ENCODE results near the gene WDR62. TPM values are rescaled to one million over a fixed set of nuclear protein-coding genes. Genes with fewer than 3 reads are reported as not detected.
"Not testable (repeated sequence)": the region's sequence is repeated elsewhere in the genome, so short reads cannot be mapped to it uniquely, and the experiment has no call there.

WDR62 gene
- polyA plus RNA-seq, 1 donor (not counting 4 experiments of a cell fraction or from before 2014, with no cell fraction given) = 2.3 TPM

DNA sequence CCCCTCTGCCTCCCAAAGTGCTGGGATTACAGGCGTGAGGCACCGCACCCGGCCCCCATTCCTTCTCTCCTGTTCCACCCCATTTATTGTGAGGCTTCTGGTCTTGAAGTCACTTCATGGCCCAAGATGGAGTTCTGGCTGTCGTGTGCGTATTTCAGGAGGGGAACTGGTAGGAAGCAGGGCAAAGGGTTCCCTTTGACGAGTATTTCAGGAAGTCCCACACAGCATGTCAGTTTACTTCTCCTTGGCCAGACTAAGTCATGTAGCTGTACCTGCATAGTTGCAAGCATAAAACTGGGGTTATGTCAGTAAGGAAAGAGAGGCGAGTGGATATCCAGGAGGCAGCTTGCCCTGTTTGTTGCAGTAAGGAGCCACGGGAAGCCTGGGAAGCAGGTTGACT lies 10.1 kb downstream of the WDR62 start:
- Histone ChIP-seq H2AFZ (ENCODE audit: control insufficient read depth, low read length) (no peak overlapping the region), H3K27me3 (ENCODE audit: control insufficient read depth, extremely low read depth, insufficient read depth, low read length) (no peaks in the 10 kb centered on the region), H3K9me1 (ENCODE audit: control insufficient read depth, extremely low read depth, insufficient read depth, low read length) (no peaks in the 10 kb centered on the region), H3K9ac (ENCODE audit: control insufficient read depth, extremely low read depth, insufficient read depth, low read length) (no peak overlapping the region), H3K9me3 (ENCODE audit: control insufficient read depth, low read depth, low read length) (no peaks in the 10 kb centered on the region), H3K4me1 (ENCODE audit: control insufficient read depth, extremely low read depth, insufficient read depth, low read length) (no peaks in the 10 kb centered on the region), H3K36me3 (ENCODE audit: control insufficient read depth in 2 of 2, extremely low read depth in 1 of 2, insufficient read depth in 2 of 2, low read length in 2 of 2) (peaks cover under 1 to 17% of the 10 kb centered on the region in 2 experiments), H3K79me2 (ENCODE audit: control insufficient read depth, insufficient read depth, low read length) (no peaks in the 10 kb centered on the region), H3K4me3 (ENCODE audit: control insufficient read depth in 2 of 3, extremely low read depth in 1 of 3, insufficient read depth in 2 of 3, low read depth in 1 of 3, low read length in 3 of 3) (no peak overlapping the region), H3K27ac (ENCODE audit: control insufficient read depth, insufficient read depth, low read length) (no peak overlapping the region), H3K4me2 (ENCODE audit: control insufficient read depth, extremely low read depth, insufficient read depth, low read depth, low read length) (no peak overlapping the region), H4K20me1 (ENCODE audit: control insufficient read depth, extremely low read depth, insufficient read depth, low read length) (peaks cover 2% of the 10 kb centered on the region)
- TF ChIP-seq EZH2 (IDR thresholded peaks at IDR 0.05; ENCODE audit: low read length) = no peak
- TF ChIP-seq, protein P1, sequence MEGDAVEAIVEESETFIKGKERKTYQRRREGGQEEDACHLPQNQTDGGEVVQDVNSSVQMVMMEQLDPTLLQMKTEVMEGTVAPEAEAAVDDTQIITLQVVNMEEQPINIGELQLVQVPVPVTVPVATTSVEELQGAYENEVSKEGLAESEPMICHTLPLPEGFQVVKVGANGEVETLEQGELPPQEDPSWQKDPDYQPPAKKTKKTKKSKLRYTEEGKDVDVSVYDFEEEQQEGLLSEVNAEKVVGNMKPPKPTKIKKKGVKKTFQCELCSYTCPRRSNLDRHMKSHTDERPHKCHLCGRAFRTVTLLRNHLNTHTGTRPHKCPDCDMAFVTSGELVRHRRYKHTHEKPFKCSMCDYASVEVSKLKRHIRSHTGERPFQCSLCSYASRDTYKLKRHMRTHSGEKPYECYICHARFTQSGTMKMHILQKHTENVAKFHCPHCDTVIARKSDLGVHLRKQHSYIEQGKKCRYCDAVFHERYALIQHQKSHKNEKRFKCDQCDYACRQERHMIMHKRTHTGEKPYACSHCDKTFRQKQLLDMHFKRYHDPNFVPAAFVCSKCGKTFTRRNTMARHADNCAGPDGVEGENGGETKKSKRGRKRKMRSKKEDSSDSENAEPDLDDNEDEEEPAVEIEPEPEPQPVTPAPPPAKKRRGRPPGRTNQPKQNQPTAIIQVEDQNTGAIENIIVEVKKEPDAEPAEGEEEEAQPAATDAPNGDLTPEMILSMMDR (optimal IDR thresholded peaks at IDR 0.05 in 1 of 3, IDR thresholded peaks at IDR 0.05 in 1 of 3, conservative IDR thresholded peaks at IDR 0.05 in 1 of 3; ENCODE audit: extremely low read depth in 1 of 3, insufficient read depth in 2 of 3, low read length in 3 of 3) = no peak
- no peak for FAIRE-seq
- DNase-seq (ENCODE audit: low read depth, low spot score) = no peak
- dilution Hi-C loops (cut with MboI; ENCODE audit: extremely low pct_ligation_motif_present, low sequenced_read_pairs) = no loop called here

DNA sequence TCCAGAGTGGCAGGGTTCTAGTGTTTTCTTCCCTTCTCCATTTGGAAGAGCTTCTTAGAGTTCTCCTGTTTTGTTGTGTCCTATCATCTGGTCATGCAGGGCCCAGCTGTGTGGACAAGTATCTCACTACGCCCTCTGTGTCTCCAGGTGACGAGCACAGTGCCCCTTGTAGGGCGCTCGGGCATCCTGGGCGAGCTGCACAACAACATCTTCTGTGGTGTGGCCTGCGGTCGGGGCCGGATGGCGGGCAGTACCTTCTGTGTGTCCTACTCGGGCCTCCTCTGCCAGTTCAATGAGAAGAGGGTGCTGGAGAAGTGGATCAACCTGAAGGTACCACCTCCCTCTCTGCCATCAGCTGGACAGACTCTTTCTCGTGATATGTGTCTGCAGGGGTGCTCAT lies 13.0 kb downstream of the WDR62 start:
- Histone ChIP-seq H3K36me3 (ENCODE audit: control insufficient read depth in 2 of 2, extremely low read depth in 1 of 2, insufficient read depth in 2 of 2, low read length in 2 of 2) (peaks cover 0 to 17% of the 10 kb centered on the region in 2 experiments), H3K4me3 (ENCODE audit: control insufficient read depth in 2 of 3, extremely low read depth in 1 of 3, insufficient read depth in 2 of 3, low read depth in 1 of 3, low read length in 3 of 3) (no peak overlapping the region), H3K27me3 (ENCODE audit: control insufficient read depth, extremely low read depth, insufficient read depth, low read length) (no peaks in the 10 kb centered on the region), H3K4me1 (ENCODE audit: control insufficient read depth, extremely low read depth, insufficient read depth, low read length) (peaks cover 12% of the 10 kb centered on the region), H2AFZ (ENCODE audit: control insufficient read depth, low read length) (no peak overlapping the region), H4K20me1 (ENCODE audit: control insufficient read depth, extremely low read depth, insufficient read depth, low read length) (peaks cover 16% of the 10 kb centered on the region), H3K9ac (ENCODE audit: control insufficient read depth, extremely low read depth, insufficient read depth, low read length) (no peak overlapping the region), H3K9me3 (ENCODE audit: control insufficient read depth, low read depth, low read length) (no peaks in the 10 kb centered on the region), H3K4me2 (ENCODE audit: control insufficient read depth, extremely low read depth, insufficient read depth, low read depth, low read length) (no peak overlapping the region), H3K9me1 (ENCODE audit: control insufficient read depth, extremely low read depth, insufficient read depth, low read length) (no peaks in the 10 kb centered on the region), H3K27ac (ENCODE audit: control insufficient read depth, insufficient read depth, low read length) (no peak overlapping the region), H3K79me2 (ENCODE audit: control insufficient read depth, insufficient read depth, low read length) (no peaks in the 10 kb centered on the region)
- no peak for DNase-seq (ENCODE audit: low read depth, low spot score)
- FAIRE-seq = no peak
- no peak for TF ChIP-seq EZH2 (IDR thresholded peaks at IDR 0.05; ENCODE audit: low read length)
- TF ChIP-seq, protein P1 (optimal IDR thresholded peaks at IDR 0.05 in 1 of 3, IDR thresholded peaks at IDR 0.05 in 1 of 3, conservative IDR thresholded peaks at IDR 0.05 in 1 of 3; ENCODE audit: extremely low read depth in 1 of 3, insufficient read depth in 2 of 3, low read length in 3 of 3) = no peak
- dilution Hi-C loops (cut with MboI; ENCODE audit: extremely low pct_ligation_motif_present, low sequenced_read_pairs) = no loop called here

DNA sequence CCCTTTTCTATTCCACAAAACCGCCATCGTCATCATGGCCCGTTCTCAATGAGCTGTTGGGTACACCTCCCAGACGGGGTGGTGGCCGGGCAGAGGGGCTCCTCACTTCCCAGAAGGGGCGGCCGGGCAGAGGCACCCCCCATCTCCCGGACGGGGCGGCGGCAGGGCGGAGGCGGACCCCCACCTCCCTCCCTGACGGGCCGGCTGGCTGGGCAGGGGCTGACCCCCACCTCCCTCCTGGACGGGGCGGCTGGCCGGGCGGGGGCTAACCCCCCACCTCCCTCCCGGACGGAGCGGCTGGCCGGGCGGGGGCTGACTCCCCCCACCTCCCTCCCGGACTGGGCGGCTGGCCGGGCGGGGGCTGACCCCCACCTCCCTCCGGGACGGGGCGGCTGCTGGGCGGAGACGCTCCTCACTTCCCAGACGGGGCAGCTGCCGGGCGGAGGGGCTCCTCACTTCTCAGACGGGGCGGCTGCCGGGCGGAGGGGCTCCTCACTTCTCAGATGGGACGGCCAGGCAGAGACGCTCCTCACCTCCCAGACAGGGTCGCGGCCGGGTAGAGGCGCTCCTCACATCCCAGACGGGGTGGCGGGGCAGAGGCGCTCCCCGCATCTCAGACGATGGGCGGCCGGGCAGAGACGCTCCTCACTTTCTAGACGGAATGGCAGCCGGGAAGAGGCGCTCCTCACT lies 14.3 kb downstream of the WDR62 start:
- H3K27ac ChIP-seq (ENCODE audit: control insufficient read depth, insufficient read depth, low read length); H3K79me2 ChIP-seq (ENCODE audit: control insufficient read depth, insufficient read depth, low read length); dilution Hi-C loops (cut with MboI; ENCODE audit: extremely low pct_ligation_motif_present, low sequenced_read_pairs); H2AFZ ChIP-seq (ENCODE audit: control insufficient read depth, low read length); H3K9me1 ChIP-seq (ENCODE audit: control insufficient read depth, extremely low read depth, insufficient read depth, low read length); H3K27me3 ChIP-seq (ENCODE audit: control insufficient read depth, extremely low read depth, insufficient read depth, low read length); FAIRE-seq; H3K4me3 ChIP-seq (ENCODE audit: control insufficient read depth in 2 of 3, extremely low read depth in 1 of 3, insufficient read depth in 2 of 3, low read depth in 1 of 3, low read length in 3 of 3); DNase-seq (ENCODE audit: low read depth, low spot score); H3K9ac ChIP-seq (ENCODE audit: control insufficient read depth, extremely low read depth, insufficient read depth, low read length); H3K4me2 ChIP-seq (ENCODE audit: control insufficient read depth, extremely low read depth, insufficient read depth, low read depth, low read length); H3K9me3 ChIP-seq (ENCODE audit: control insufficient read depth, low read depth, low read length): not testable (repeated sequence)
- peaks cover 22% of the 10 kb centered on the region for H4K20me1 ChIP-seq (ENCODE audit: control insufficient read depth, extremely low read depth, insufficient read depth, low read length)
- peaks cover 12% of the 10 kb centered on the region for H3K4me1 ChIP-seq (ENCODE audit: control insufficient read depth, extremely low read depth, insufficient read depth, low read length)
- H3K36me3 ChIP-seq (ENCODE audit: control insufficient read depth in 2 of 2, extremely low read depth in 1 of 2, insufficient read depth in 2 of 2, low read length in 2 of 2) = peaks cover 0 to 23% of the 10 kb centered on the region in 2 experiments
